ENCODE measurements around the gene CABLES2.

DNA sequence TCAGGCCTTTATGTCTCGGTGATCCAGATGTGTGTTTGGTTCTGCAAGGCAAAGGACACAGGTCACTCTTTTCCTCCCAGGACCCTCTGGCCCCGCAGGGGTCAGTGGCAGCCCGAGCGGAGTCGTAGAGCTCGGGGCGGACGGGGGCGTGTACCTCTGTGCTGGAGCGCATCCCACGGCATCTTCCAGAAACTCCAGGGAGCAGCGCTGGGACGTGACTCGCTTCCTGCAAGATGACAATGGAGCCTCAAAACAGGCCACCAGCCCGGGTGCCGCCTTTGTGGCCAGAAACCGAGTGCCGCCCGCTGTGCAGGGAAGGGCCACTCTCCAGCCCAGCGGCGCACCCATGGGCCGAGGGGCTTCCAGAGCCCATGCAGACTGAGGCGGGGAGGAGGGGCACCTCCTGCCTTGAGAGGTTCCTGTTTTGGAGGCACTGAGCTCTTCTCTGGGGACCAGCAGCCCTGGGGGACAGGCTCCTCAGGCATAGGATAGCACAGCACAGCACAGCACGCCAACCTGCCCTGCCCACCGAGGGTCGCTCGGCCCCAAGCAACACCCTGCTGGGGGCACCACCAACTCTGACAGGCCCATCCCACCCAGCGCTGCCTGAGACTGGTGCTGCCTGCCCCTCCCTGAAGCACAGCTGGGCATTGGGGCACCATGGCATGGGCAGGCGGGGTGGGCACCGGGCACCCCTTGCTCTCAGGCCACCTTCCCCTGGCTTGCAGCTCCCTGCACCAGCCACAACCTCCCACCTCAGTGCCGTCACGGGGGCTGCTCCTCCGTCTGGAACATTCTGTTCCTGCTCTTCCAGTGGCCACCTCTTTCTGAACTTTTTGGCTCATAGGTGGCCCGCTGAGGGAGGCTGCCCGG, 10.5 kb downstream of the CABLES2 start:
- no peak for TF ChIP-seq POLR2A (IDR thresholded peaks at IDR 0.05; ENCODE audit: low read length)
- TF ChIP-seq NPAS2 (CRISPR knock-in tag; IDR thresholded peaks at IDR 0.05; ENCODE audit: borderline replicate concordance): no peak
- no peak for TF ChIP-seq RAD21 (conservative IDR thresholded peaks at IDR 0.05 in 1 of 2, IDR thresholded peaks at IDR 0.05 in 1 of 2)
- TF ChIP-seq, protein P1, sequence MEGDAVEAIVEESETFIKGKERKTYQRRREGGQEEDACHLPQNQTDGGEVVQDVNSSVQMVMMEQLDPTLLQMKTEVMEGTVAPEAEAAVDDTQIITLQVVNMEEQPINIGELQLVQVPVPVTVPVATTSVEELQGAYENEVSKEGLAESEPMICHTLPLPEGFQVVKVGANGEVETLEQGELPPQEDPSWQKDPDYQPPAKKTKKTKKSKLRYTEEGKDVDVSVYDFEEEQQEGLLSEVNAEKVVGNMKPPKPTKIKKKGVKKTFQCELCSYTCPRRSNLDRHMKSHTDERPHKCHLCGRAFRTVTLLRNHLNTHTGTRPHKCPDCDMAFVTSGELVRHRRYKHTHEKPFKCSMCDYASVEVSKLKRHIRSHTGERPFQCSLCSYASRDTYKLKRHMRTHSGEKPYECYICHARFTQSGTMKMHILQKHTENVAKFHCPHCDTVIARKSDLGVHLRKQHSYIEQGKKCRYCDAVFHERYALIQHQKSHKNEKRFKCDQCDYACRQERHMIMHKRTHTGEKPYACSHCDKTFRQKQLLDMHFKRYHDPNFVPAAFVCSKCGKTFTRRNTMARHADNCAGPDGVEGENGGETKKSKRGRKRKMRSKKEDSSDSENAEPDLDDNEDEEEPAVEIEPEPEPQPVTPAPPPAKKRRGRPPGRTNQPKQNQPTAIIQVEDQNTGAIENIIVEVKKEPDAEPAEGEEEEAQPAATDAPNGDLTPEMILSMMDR (IDR thresholded peaks at IDR 0.05): no peak
- no peak for TF ChIP-seq SMC3 (IDR thresholded peaks at IDR 0.05)
- no peak for TF ChIP-seq RNF2 (IDR thresholded peaks at IDR 0.05; ENCODE audit: borderline replicate concordance, low read depth)
